Activated CD8-positive, alpha-beta T cell treated with anti-CD3 and anti-CD28 coated beads, Interleukin-2, amount 10 ng/mL, durations not matched to agents 7 days and 5 days (primary cell): ENCODE measurements around the gene SLC25A5. TPM values are rescaled to one million over a fixed set of nuclear protein-coding genes. Genes with fewer than 3 reads are reported as not detected.
A peak's percentile ranks its signal among the peaks of the same experiment; 100 is the strongest.

Experiments used
- ATAC-seq: fragments of 150-1000 bp; cut with Tn5 transposase; one replicate; pipeline ENCODE4 v1.10.0; 2021; ENCODE audit warnings: moderate library complexity
- CTCF ChIA-PET: fragments of 350-600 bp; sonication (Branson Sonifier 250); formaldehyde crosslinking; loops from one replicate; lab custom pipeline; 2021; ENCODE audit warnings: antibody characterized with exemption; lab: Charles Lee
- POLR2A ChIA-PET: fragments of 350-600 bp; sonication (Branson Sonifier 250); formaldehyde crosslinking; loops from one replicate; lab custom pipeline; 2021; ENCODE audit warnings: antibody characterized with exemption; lab: Charles Lee
- DNase-seq: peaks from one replicate; pipeline ENCODE4 v3.0.0-alpha.2; 2020
- H3K27ac Mint-ChIP-seq: one replicate; pipeline ENCODE4 v1.8.0; 2021; ENCODE audit warnings: mild to moderate bottlenecking, mixed read lengths
- H3K27me3 Mint-ChIP-seq: one replicate; pipeline ENCODE4 v1.8.0; 2021; ENCODE audit warnings: low read depth, mixed read lengths
- H3K36me3 Mint-ChIP-seq: one replicate; pipeline ENCODE4 v1.8.0; 2021; ENCODE audit warnings: low read depth, mixed read lengths
- H3K4me1 Mint-ChIP-seq: one replicate; pipeline ENCODE4 v1.8.0; 2021; ENCODE audit warnings: low read depth, mixed read lengths
- H3K4me3 Mint-ChIP-seq: one replicate; pipeline ENCODE4 v1.8.0; 2021; ENCODE audit warnings: mild to moderate bottlenecking, mixed read lengths
- H3K9me3 Mint-ChIP-seq: one replicate; pipeline ENCODE4 v1.8.0; 2022; ENCODE audit warnings: mixed read lengths; ENCODE audit not compliant: insufficient read depth
- total RNA-seq, 2 experiments: library from RNA; stranded (reverse); gene quantifications; one replicate each; pipeline ENCODE4 v1.2.3, GENCODE V29; 2021

Gene SLC25A5
- total RNA-seq, 2 experiments from 2014 or later = 557 to 572 TPM

DNA sequence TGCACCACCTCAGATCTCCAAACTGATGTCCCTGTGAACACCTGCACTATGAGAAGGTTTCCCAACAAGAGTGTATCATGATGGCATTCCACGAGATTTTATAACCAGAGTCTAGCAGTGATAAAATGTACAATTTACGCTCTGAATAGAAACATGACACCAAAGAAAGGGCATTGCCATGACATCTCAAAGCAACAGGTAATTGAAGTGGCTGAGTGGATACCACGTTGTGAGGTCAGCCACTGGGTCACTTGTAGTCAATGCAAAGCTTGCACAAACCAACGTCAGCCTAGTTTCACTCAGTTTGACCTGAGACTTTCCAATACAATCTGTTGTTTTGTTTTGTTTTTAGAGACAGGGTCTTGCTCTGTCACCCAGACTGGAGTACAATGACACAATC lies 15.0 kb upstream of the SLC25A5 start:
- H3K9me3 Mint-ChIP-seq = no peaks in the 10 kb centered on the region
- ATAC-seq (no peak), DNase-seq (no peak)
- ChIA-PET CTCF (no interaction called here), POLR2A (no interaction called here)
- H3K4me3 Mint-ChIP-seq = no peak overlapping the region
- H3K36me3 Mint-ChIP-seq = no peaks in the 10 kb centered on the region
- H3K4me1 Mint-ChIP-seq = no peaks in the 10 kb centered on the region
- H3K27me3 Mint-ChIP-seq = no peaks in the 10 kb centered on the region
- H3K27ac Mint-ChIP-seq = no peak overlapping the region

DNA sequence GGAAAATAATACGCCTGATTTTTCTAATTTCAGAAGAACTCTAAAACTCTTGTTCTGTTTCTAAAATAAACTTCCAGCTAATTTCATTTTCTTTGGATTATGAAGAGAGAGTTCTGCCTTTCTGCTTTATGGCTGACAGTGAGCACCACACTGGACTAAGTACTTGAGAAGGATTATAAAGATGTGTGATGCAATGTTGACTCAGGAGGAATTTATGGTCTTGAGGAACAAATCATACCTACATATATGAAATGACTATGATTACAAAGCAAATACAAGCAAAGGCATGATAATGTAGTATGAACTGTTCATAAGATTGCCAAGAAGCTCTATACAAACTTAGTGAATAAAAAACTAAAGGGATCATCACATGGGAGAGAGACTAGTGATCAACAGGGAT lies 13.0 kb upstream of the SLC25A5 start:
- H3K27ac Mint-ChIP-seq = no peak overlapping the region
- no peaks in the 10 kb centered on the region for H3K27me3 Mint-ChIP-seq
- no peak overlapping the region for H3K4me3 Mint-ChIP-seq
- ATAC-seq = no peak
- DNase-seq = no peak
- H3K4me1 Mint-ChIP-seq = no peaks in the 10 kb centered on the region
- ChIA-PET POLR2A (no interaction called here), CTCF (interaction anchor here (0.7 to 1.5 kb wide), 2 partner anchors 27 to 158 kb away, joined by 3 to 4 read pairs; no protein-coding TSS in a partner anchor)
- H3K9me3 Mint-ChIP-seq = no peaks in the 10 kb centered on the region
- H3K36me3 Mint-ChIP-seq = no peaks in the 10 kb centered on the region

DNA sequence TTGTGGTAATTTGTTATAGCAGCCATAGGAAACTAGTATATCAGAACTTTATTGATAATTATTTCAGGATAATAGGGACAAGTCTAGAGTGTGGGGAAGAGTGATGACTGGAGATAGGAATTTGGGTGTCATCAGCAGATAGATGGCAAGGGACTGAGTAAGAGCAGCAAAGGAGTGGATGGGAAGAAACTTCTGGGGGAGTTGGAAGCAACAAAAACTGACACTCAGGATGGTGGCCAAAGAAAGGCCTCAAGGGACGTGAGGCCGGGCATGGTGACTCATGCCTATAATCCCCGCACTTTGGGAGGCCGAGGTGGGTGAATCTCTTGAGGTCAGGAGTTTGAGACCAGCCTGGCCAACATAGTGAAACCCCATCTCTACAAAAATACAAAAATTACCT lies 9.1 kb upstream of the SLC25A5 start:
- DNase-seq (no peak), ATAC-seq (no peak)
- no peaks in the 10 kb centered on the region for H3K9me3 Mint-ChIP-seq
- CTCF ChIA-PET = no interaction called here
- no peaks in the 10 kb centered on the region for H3K36me3 Mint-ChIP-seq
- H3K4me1 Mint-ChIP-seq = peaks cover 2% of the 10 kb centered on the region
- no peaks in the 10 kb centered on the region for H3K27me3 Mint-ChIP-seq
- POLR2A ChIA-PET = no interaction called here
- no peak overlapping the region for H3K27ac Mint-ChIP-seq
- H3K4me3 Mint-ChIP-seq = no peak overlapping the region

DNA sequence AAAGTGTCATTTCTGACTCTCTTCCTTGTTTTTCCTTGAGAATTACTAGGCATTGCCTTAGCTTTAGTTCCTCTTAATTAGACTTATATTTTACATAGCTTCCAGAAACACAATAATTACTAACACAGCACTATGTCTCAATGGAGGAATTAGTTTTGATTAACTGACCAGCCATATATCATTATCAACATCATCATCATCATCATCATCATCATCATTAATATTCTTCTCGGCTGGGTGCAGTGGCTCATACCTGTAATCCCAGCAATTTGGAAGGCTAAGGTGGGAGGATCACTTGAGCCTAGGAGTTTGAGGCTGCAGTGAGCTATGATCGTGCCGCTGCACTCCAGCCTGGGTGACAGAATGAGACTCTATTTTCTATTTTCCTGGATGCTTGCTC lies 2.7 kb upstream of the SLC25A5 start:
- peaks cover 13% of the 10 kb centered on the region for H3K36me3 Mint-ChIP-seq
- DNase-seq (no peak), ATAC-seq (no peak)
- CTCF ChIA-PET = no interaction called here
- H3K4me1 Mint-ChIP-seq = peaks cover 21% of the 10 kb centered on the region
- POLR2A ChIA-PET = no interaction called here
- H3K4me3 Mint-ChIP-seq = no peak overlapping the region
- no peaks in the 10 kb centered on the region for H3K9me3 Mint-ChIP-seq
- no peaks in the 10 kb centered on the region for H3K27me3 Mint-ChIP-seq
- no peak overlapping the region for H3K27ac Mint-ChIP-seq

DNA sequence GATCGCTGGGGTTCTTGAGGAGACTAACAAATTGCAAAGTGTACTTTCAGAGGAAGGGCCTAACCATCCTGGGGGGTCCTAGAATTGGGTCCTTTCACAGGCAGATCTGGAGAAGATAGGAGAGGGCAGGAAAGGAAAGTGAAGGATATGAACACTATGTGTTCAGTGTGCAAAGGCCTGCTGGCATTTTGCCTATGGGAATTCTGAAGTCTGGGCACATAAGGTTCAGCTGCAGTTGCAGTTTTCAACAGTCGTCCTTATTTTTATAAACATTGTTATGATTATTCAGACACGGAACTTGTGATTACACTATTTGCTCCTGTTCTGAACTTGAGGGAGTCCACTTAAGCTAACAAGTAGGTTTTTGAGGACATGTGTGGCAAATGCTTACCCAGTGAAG lies 1.3 kb upstream of the SLC25A5 start:
- Mint-ChIP-seq H3K4me3 (no peak overlapping the region), H3K27ac (no peak overlapping the region), H3K27me3 (no peaks in the 10 kb centered on the region), H3K36me3 (peaks cover 23% of the 10 kb centered on the region), H3K9me3 (no peaks in the 10 kb centered on the region), H3K4me1 (peaks cover 21% of the 10 kb centered on the region)
- ATAC-seq (no peak), DNase-seq (no peak)
- POLR2A ChIA-PET = no interaction called here
- CTCF ChIA-PET = no interaction called here

DNA sequence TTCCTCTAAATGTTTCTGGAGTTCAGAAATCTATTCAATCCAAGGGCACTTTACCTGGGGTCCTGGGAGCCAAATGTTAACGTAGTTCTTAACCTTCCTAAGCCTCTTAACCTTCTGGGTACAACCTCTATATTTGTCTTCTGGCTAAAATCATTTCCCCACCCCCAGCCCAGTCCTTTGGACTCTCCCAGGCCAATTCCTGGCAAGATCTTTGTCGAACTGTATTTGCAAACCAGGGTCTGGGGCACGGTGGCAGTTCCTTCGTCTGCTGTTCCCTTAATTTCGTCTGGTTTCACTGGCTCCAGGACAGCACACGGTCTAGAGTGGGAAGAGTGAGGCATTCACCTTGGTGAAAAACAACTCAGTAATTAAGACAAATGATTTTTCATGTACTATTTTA lies 811 bp upstream of the SLC25A5 start:
- no peak overlapping the region for H3K27ac Mint-ChIP-seq
- DNase-seq = no peak
- no peaks in the 10 kb centered on the region for H3K9me3 Mint-ChIP-seq
- H3K4me1 Mint-ChIP-seq = peaks cover 19% of the 10 kb centered on the region
- H3K27me3 Mint-ChIP-seq = no peaks in the 10 kb centered on the region
- peaks cover 23% of the 10 kb centered on the region for H3K36me3 Mint-ChIP-seq
- POLR2A ChIA-PET = no interaction called here
- no peak for ATAC-seq
- CTCF ChIA-PET = no interaction called here
- H3K4me3 Mint-ChIP-seq = peak overlapping the region; percentile 87

DNA sequence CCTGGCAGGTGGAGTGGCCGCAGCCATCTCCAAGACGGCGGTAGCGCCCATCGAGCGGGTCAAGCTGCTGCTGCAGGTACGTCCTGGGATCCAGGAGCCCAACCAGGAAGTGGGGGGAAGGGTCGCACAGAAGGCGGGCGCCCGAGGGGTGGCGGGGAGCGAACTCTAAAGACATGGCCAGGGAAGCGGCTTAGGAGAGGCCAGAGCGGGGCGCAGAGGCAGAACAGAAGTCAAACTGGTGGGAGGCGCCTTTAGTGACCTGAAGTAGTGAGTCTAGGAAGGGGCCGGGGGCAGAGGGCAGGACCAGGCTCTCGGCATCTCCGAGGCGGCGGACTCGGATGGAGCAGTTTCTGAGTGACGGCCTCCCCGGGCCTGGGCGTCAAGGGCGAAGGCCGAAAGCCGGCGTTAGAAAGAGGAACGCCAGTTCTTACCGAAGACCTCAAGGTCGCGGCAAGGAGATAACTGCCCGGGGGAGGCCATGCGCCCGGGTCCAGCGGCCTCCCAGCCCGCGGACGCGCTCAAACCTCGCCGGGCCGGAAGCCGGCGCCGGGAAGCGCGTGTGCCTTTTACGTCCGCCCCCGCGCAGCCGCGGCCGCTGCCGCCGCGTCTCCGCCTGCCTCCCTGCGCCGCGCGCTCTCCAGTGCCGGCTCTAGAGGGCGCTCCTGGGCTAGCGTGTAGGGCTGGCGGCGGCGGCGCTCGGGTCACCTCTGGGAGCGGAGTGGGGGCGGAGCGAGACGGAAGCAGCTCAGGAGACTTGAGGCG lies 488 bp downstream of the SLC25A5 start:
- Mint-ChIP-seq H3K27ac (peak overlapping the region; percentile 94), H3K4me3 (peak overlapping the region; percentile 87), H3K4me1 (peaks cover 19% of the 10 kb centered on the region), H3K27me3 (no peaks in the 10 kb centered on the region), H3K9me3 (no peaks in the 10 kb centered on the region), H3K36me3 (peaks cover 23% of the 10 kb centered on the region)
- CTCF ChIA-PET = interaction anchor here (0.6 to 2.8 kb wide), 7 partner anchors 10 to 308 kb away, joined by 3 to 17 read pairs (median 4); no protein-coding TSS in a partner anchor
- ATAC-seq (peak; percentile 74), DNase-seq (peak; percentile 90)
- POLR2A ChIA-PET = interaction anchor here (0.7 to 1.2 kb wide), 3 partner anchors 10 to 69 kb away, joined by 3 to 5 read pairs (median 4); partner anchors contain the start of gene SLC25A43

DNA sequence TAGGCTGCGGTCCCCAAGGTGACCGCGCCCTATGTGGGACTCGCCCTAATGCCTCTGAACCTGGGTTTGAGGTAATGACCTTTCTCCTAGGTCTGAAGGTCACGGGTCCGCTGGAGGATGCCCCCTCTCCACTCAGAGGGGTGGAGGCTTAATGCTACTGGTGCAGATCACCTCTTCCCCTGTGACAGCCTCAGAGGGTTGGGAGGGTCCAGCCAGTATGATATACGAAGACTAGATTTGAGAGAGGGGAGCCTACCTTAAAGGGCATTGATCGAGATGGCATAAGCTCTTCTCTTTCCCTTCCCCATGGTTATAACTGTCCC lies 1.0 kb downstream of the SLC25A5 start:
- Mint-ChIP-seq H3K27me3 (no peaks in the 10 kb centered on the region), H3K9me3 (no peaks in the 10 kb centered on the region), H3K4me1 (peaks cover 19% of the 10 kb centered on the region), H3K27ac (peak overlapping the region; percentile 90), H3K4me3 (peak overlapping the region; percentile 87), H3K36me3 (peaks cover 23% of the 10 kb centered on the region)
- ChIA-PET CTCF (interaction anchor here (0.6 to 2.8 kb wide), 7 partner anchors 9 to 308 kb away, joined by 3 to 17 read pairs (median 4); no protein-coding TSS in a partner anchor), POLR2A (interaction anchor here (1.2 kb wide), 1 partner anchor 70 kb away, joined by 4 read pairs; the partner anchor contains the start of gene SLC25A43)
- DNase-seq (no peak), ATAC-seq (no peak)

DNA sequence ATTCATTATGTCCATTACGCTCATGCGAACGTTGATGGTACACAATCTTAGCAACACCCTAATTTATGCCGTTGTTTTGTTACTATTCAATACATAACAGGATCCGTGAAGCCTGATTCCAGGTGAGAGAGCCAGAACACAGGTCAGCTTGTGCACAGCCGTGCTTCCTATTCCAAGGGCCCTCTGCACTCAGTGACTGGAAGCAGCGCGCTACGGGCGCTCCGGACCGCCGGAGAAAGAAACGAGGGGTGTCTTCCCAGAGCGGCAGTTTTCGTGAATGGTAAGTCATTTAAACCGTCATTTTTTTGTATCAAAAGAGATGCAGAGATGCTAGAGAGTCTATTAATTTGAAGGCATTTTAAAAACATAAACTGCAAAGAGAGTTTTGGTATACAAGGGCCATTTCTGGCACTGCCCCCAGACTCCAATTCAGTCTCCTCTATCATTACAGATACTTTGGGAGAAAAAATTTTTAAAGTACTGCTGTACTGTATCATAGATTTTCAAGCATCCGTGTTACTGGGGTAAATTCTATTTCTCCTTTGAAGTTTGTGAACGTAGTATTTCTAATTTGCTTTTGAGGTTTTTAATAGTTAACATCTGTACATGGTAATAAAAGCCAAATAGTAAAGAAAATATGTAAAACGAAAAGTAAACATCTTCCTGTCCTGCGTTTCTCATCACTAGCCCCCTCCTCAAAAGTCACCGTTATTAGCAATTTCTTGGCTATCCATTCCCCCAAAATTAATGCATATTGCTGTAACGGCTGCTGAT lies 6.6 kb downstream of the SLC25A5 start:
- CTCF ChIA-PET = interaction anchor here (1.2 to 2.0 kb wide), 2 partner anchors 8 to 14 kb away, joined by 3 to 6 read pairs; no protein-coding TSS in a partner anchor
- POLR2A ChIA-PET = no interaction called here
- Mint-ChIP-seq H3K27ac (no peak overlapping the region), H3K9me3 (no peaks in the 10 kb centered on the region), H3K27me3 (no peaks in the 10 kb centered on the region), H3K4me1 (peaks cover 6% of the 10 kb centered on the region), H3K4me3 (no peak overlapping the region), H3K36me3 (peaks cover 17% of the 10 kb centered on the region)
- ATAC-seq (no peak), DNase-seq (no peak)

DNA sequence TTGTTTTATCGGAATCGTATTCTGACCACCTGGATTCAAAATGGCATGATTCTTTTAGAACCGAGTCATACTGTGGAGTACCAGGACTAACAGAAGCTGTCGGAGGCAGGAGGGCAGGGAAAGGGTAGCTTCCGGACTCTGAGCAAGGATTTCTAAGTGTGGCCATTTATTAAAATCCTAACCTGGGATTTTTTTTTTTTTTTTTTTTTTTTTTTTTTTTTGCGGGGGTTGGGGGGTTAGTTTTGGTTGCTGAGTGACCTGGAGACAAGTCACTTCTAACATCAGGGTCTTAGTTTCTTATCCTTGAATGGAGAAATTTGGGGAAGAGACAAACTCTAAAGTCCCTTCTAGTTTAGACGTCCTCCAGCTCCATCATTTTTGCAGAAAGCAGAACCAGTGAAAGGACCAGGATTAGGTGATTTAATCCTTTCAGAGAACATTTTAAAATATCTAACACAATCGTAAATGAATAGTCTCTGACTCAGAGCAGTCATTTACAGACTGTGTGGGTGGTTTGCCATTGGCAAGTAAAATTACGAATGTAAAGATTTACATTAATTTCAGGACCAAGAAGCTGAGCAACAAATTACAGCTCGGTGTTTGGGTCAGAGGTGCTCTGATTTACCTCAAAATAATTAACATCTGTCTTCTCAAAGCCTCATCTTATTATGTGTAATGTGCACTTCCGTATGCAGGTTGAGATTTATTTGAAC lies 7.3 kb downstream of the SLC25A5 start:
- H3K9me3 Mint-ChIP-seq = no peaks in the 10 kb centered on the region
- no peak overlapping the region for H3K4me3 Mint-ChIP-seq
- ChIA-PET POLR2A (no interaction called here), CTCF (interaction anchor here (1.2 to 1.3 kb wide), 2 partner anchors 14 to 254 kb away, joined by 3 read pairs; no protein-coding TSS in a partner anchor)
- ATAC-seq (no peak), DNase-seq (no peak)
- no peaks in the 10 kb centered on the region for H3K27me3 Mint-ChIP-seq
- no peak overlapping the region for H3K27ac Mint-ChIP-seq
- peaks cover 10% of the 10 kb centered on the region for H3K36me3 Mint-ChIP-seq
- H3K4me1 Mint-ChIP-seq = no peaks in the 10 kb centered on the region

DNA sequence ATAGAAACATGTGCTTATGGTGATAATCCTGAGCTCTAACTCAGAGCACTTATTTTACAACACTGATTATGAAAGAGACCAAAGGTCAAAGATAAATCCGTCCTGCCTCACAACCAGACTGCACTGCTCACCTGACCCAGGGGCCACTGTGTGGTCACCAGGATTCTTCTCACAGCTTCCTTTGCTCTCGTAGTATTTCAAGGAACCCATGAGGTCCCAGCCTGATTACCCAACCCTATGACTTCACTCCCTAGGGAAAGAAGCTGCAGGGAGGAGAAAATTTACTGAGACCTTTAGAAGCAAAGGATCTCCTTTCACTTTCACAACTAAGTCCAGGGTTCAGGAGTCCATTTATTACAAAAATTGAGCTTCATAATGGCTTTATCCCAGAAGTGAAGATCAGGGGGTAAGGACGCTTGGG lies 9.6 kb downstream of the SLC25A5 start:
- no peaks in the 10 kb centered on the region for H3K9me3 Mint-ChIP-seq
- ATAC-seq (no peak), DNase-seq (no peak)
- no peaks in the 10 kb centered on the region for H3K27me3 Mint-ChIP-seq
- H3K4me3 Mint-ChIP-seq = no peak overlapping the region
- H3K36me3 Mint-ChIP-seq = no peaks in the 10 kb centered on the region
- no peak overlapping the region for H3K27ac Mint-ChIP-seq
- H3K4me1 Mint-ChIP-seq = peaks cover 8% of the 10 kb centered on the region
- ChIA-PET CTCF (interaction anchor here (1.6 to 1.9 kb wide), 2 partner anchors 9 to 12 kb away, joined by 6 to 9 read pairs; no protein-coding TSS in a partner anchor), POLR2A (interaction anchor here (1.2 kb wide), 1 partner anchor 10 kb away, joined by 5 read pairs; the partner anchor contains the start of gene SLC25A5)
